H54 (cell line): ENCODE results near the gene DDX11.
"Not testable (repeated sequence)": the region's sequence is repeated elsewhere in the genome, so short reads cannot be mapped to it uniquely, and the experiment has no call there.

ENCODE experiments used
- DNase-seq: peaks from one replicate; pipeline ENCODE4 v3.0.0; 2011; ENCODE audit warnings: low spot score, mixed read lengths; ENCODE audit not compliant: insufficient read length
- FAIRE-seq: peaks from 3 replicates; lab custom pipeline; 2011; peaks lifted over from hg19 to GRCh38; lab: Jason Lieb, UNC

Gene DDX11

GRCh38 chr12:31145296-31145695, 71.6 kb downstream of the DDX11 start:
- DNase-seq, FAIRE-seq: not testable (repeated sequence)

DNA sequence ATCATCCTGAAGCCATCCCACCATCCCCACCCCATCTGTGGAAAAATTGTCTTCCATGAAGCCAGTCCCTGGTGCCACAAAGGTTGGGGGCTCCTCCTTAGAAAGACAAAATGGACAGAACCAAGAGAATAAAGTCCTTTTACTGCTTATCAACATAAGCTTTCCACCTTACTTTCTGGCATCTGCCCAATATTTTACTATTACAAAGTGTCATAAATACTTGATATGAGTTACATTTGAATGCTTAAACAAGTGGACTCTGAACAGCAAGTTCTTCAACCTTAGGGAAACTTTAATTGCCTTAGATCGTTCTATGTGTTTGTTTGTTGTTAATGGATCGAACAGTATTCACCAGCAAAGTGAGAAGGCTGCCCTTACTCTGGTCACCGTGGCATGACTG, 73.8 kb downstream of the DDX11 start:
- not testable (repeated sequence) for FAIRE-seq, DNase-seq

- not testable (repeated sequence) for DNase-seq, FAIRE-seq
Observed at GRCh38 chr12:31150766-31151165, 77.1 kb downstream of the DDX11 start.
